Activated CD4-positive, alpha-beta T cell treated with anti-CD3 and anti-CD28 coated beads, Interleukin-2, amount 50 U/mL, for 24 hours (primary cell): Measurements from ENCODE around the gene LSP1.

ENCODE experiments used
- DNase-seq, 2 donors: peaks; one replicate each; pipeline ENCODE4 v3.0.0-alpha.2; 2020; ENCODE audit warnings: low read depth in 1 of 2, low spot score in 1 of 2

Gene LSP1

GRCh38 chr11:1926156-1927025, 73.5 kb downstream of the LSP1 start:
- DNase-seq, result no peak

- no peak for DNase-seq
Observed at GRCh38 chr11:1927026-1927847, 74.4 kb downstream of the LSP1 start.

GRCh38 chr11:1927848-1928469, 75.1 kb downstream of the LSP1 start:
- DNase-seq, result no peak

- DNase-seq, result no peak
Observed at GRCh38 chr11:1928470-1928890, 75.6 kb downstream of the LSP1 start.

- no peak for DNase-seq
Observed at GRCh38 chr11:1928891-1929541, 76.1 kb downstream of the LSP1 start.

GRCh38 chr11:1929621-1930461, 77.0 kb downstream of the LSP1 start:
- no peak for DNase-seq

GRCh38 chr11:1930462-1930830, 77.6 kb downstream of the LSP1 start:
- DNase-seq, result no peak

GRCh38 chr11:1931341-1932104, 78.6 kb downstream of the LSP1 start:
- no peak for DNase-seq

- no peak for DNase-seq
Observed at GRCh38 chr11:1932105-1932480, 79.2 kb downstream of the LSP1 start.

- no peak for DNase-seq
Observed at GRCh38 chr11:1932681-1933080, 79.8 kb downstream of the LSP1 start.

GRCh38 chr11:1933416-1934334, 80.8 kb downstream of the LSP1 start:
- DNase-seq, result no peak

- DNase-seq, result no peak
Observed at GRCh38 chr11:1934335-1935155, 81.7 kb downstream of the LSP1 start.

GRCh38 chr11:1935156-1936071, 82.5 kb downstream of the LSP1 start:
- no peak for DNase-seq

GRCh38 chr11:1936072-1936780, 83.3 kb downstream of the LSP1 start:
- no peak for DNase-seq

GRCh38 chr11:1936781-1937615, 84.1 kb downstream of the LSP1 start:
- no peak for DNase-seq
